H1 (cell line): ENCODE data around the gene RAPGEF6. TPM values are rescaled to one million over a fixed set of nuclear protein-coding genes. Genes with fewer than 3 reads are reported as not detected.

Experiments used
- CHD7 ChIP-seq: fragments of 300-600 bp; sonication (generic); IDR thresholded peaks from 2 replicates; pipeline ENCODE4 v1.7.1; 2012; ENCODE audit warnings: low read length, moderate library complexity, mild to moderate bottlenecking, inconsistent platforms; ENCODE audit not compliant: insufficient replicate concordance
- polyA plus RNA-seq, 7 experiments: library from polyadenylated mRNA; depleted of rRNA in 3 of 7; stranded (reverse) in 5 of 7; unstranded in 2 of 7; fragments of >200 nt in 5 of 7; fragments of 200-250 nt in 2 of 7; gene quantifications; 1 replicate in 5 of 7; 2 replicates in 1 of 7; 4 replicates in 1 of 7; pipeline versions ENCODE4 v1.2.1 to v1.2.3, GENCODE V29; 2011 to 2013; ENCODE audit warnings: missing spikeins in 2 of 7, mixed read lengths in 2 of 7
- total RNA-seq: library from RNA; stranded (reverse); fragmentation: NEBNext Ultra II Directional; extraction: Animal tissue kit (Norgen Biotek cat#: 25700); gene quantifications from 2 replicates; pipeline ENCODE4 v1.2.1, GENCODE V29; 2021

Gene RAPGEF6
- total and polyA plus RNA-seq, 2 of the 8 experiments (the other 6 are each of a cell fraction or from before 2014, with no cell fraction given): 4.8 to 20.0 TPM

DNA sequence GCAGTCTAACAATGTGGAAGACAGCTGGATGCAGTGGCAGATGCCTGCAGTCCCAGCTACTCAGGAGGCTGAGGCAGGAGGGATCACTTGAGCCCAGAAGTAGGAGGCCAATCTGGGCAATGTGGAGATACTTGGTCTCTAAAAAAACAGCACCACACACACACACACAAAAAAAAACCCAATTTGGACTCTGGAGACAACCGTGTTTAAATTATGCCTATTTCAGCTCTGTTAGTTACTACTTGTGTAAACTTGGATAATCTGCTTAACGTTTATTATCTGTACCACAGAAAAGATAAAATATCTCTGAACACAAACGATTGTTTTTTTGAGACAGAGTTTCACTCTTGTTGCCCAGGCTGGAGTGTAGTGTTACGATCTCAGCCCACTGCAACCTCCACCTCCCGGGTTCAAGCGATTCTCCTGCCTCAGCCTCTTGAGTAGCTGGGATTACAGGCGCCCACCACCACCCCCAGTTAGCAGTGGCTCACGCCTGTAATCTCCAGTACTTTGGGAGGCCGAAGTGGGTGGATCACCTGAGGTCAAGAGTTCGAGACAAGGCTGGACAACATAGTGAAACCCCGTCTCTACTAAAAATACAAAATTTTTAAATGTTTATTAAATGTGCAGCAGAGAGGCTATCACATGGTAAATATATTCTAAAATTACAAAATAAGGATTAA lies 17.7 kb downstream of the RAPGEF6 start (continued):
- TF ChIP-seq CHD7: no peak
